HL-60/S4 treated with phorbol 12-myristate 13-acetate at 8.2 ng/mL for 4 days and 3 days (cell line): ENCODE measurements around the gene RALGAPB.
"Not testable (repeated sequence)": the region's sequence is repeated elsewhere in the genome, so short reads cannot be mapped to it uniquely, and the experiment has no call there.

Experiments used
- in situ Hi-C: fragments of 300-500 bp; cut with MboI; formaldehyde crosslinking; loops from 2 replicates; pipeline ENCODE4 v1.15.0; 2022; ENCODE audit warnings: low sequenced_read_pairs

RALGAPB gene

GRCh38 chr20:38479596-38479995 lies 7.0 kb downstream of the RALGAPB start:
- in situ Hi-C loops, result no loop called here

DNA sequence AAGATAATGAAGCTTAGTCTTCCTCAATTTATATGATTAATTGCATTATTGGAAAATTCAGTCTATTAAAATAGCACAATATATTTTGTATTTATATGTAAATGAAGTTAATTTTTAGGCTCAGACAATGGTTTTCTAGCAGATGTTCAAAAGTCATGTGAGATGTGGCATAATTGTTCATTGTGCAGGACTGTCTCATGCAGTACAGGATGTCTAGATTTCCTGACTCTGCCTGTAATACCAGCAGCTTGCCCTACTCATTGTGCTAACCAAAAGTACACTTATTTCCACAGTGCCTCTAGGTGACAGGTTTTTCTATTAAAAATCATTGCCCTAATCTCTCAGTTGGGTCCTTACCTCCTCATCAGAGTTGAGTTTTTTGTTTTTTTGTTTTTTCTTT lies 12.4 kb downstream of the RALGAPB start:
- in situ Hi-C loops, result no loop called here

GRCh38 chr20:38489181-38489580 lies 16.5 kb downstream of the RALGAPB start:
- in situ Hi-C loops, result no loop called here

DNA sequence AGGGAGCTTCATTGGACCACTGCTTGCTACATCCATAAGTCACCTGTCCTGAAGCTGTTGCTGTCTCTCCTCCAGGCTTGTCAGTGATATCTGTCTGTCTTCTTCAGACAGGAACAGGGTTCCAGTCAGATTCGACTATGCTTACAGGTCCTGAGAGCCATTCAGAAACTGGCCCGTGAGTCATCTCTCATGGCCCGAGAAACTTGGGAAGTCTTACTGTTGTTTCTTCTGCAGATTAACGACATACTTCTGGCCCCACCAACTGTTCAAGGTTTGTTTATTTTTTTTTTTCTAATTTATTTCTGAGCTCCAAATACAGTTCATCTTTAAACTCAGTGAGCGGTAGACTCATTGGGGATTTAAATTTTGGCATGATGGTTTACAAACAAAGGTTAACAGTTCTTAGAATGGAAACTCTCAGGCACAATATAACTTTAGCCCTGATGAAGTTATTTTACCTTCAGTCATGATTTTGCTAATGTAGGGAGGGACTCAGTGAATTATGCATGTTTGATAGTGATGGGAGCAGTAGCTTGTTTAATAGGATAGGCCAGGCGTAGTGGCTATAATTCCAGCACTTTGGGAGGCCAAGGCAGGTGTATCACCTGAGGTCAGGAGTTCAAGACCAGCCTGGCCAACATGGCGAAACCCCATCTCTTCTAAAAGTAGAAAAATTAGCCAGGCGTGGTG lies 24.7 kb downstream of the RALGAPB start:
- in situ Hi-C loops, result no loop called here

- in situ Hi-C loops, result no loop called here
These were observed 26.3 kb downstream of the RALGAPB start for GRCh38 chr20:38498909-38499308.

DNA sequence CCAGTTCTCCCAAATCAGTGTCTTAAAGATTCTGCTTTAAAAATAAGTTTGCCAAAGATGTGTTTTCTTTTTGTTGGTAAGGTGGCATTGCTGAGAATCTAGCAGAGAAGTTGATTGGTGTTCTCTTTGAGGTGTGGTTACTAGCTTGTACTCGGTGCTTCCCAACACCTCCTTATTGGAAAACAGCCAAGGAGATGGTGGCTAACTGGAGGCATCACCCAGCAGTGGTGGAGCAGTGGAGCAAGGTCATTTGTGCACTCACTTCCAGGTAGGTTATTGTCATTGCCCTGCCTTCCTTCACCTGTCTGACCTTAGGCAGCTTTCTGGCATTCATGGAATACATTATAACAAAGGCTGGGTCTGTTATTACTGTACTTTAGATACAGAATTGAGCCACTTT lies 26.7 kb downstream of the RALGAPB start:
- in situ Hi-C loops, result no loop called here

- in situ Hi-C loops, result no loop called here
These were observed 29.3 kb downstream of the RALGAPB start for GRCh38 chr20:38501858-38502436.

- in situ Hi-C loops, result no loop called here
These were observed 31.9 kb downstream of the RALGAPB start for GRCh38 chr20:38504368-38505090.

DNA sequence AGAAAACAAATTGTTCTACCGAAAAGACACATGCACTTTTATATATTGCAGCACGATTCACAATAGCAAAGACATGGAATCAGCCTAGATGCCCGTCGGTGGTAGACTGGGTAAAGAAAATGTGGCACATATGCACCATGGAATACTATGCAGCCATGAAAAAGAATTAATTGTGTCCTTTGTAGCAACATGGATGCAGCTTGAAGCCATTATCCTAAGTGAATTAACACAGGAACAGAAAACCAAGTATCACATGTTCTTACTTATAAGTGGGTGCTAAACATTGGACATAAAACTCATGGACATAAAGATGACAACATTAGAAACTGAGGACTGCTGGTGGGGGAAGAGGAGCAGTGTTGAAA lies 32.4 kb downstream of the RALGAPB start:
- in situ Hi-C loops, result no loop called here

DNA sequence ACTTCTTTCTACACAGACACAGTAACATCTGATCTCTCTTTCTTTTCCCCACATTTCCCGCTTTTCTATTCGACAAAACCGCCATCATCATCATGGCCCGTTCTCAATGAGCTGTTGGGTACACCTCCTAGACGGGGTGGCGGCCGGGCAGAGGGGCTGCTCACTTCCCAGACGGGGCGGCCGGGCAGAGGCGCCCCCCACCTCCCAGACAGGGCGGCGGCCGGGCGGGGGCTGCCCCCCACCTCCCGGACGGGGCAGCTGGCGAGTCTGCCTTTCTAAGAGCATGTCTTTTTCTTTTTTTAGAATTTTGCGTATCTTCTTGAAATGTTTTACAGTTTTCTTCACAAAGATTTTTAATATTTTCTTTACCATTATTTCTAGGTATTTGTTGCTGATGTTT lies 39.1 kb downstream of the RALGAPB start:
- in situ Hi-C loops, result not testable (repeated sequence)

- in situ Hi-C loops, result no loop called here
These were observed 41.5 kb downstream of the RALGAPB start for GRCh38 chr20:38514185-38514584.

DNA sequence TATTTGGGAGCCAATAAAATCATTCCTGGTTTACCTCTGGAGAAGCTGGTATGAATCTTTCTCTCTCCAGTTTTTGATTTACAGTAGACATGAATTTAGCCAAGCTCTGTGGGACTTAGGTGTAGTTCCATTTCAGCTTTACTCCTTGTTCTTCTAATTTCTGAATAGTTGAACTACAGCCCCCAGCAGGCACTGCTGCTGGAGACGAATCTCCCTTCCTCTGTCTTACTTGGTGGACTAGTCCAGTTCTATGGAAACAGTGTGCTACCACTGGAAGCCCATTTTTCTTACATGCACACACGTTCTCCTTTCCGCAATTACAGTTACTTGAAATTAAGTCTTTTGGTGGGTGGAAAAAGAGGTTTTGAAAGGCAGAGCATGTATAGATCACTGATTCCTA lies 42.3 kb downstream of the RALGAPB start:
- in situ Hi-C loops, result no loop called here

DNA sequence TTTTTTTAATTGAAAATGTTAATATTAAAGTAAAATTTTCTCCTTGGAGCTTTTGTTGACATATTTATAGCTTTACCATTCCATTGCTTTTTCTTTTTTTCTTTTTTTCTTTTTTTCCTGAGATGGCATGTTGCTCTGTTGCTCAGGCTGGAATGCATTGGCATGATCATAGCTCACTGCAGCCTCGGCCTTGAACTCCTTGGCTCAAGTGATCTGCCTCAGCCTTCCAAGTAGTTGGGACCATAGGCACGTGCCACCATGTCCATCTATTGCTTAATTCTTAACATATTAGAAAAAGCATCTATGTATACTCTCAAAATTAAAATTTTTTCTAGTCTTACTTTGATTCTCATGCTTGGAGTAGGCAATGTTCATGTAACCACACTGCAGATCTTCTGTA lies 43.0 kb downstream of the RALGAPB start:
- in situ Hi-C loops, result no loop called here

DNA sequence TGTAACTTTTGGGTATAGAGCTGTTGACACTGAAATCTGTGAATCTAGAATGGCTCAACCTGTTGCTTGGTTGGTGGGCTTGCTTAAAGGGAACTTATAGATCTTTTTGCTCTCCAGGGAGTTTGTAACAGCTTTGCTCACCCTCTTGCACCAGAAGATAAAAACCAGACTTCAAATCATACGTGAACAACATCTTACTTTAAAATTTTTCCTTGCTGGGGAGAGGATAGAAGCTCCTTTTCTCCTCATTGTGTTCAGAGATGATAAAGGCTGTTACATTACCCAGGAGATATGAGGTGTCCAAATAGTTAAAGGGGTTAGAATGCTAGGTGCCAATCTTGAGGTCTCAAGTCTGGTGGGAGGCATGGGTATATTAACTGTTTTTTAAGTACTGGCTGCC lies 46.8 kb downstream of the RALGAPB start:
- in situ Hi-C loops, result no loop called here

GRCh38 chr20:38520261-38520660 lies 47.6 kb downstream of the RALGAPB start:
- in situ Hi-C loops, result no loop called here

DNA sequence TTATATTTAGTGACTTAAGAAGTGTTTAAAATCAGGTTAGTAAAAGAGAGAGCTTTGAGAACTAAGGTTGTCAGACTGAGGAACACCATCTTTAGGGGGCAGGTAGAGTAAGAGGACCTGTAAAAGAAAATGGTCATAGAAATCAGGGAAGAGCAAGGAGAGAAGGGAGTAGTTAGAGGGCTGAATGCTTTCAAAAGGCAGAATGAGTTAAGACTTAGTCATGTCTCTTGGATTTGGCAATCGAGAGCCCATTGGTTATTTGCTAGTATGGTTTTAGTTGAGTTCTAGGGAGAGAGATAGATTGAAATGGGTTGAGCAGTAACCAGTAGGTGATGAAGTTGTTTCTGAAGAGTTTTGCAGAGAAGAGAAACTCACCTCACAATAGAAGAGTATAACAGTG lies 51.1 kb downstream of the RALGAPB start:
- in situ Hi-C loops, result no loop called here

DNA sequence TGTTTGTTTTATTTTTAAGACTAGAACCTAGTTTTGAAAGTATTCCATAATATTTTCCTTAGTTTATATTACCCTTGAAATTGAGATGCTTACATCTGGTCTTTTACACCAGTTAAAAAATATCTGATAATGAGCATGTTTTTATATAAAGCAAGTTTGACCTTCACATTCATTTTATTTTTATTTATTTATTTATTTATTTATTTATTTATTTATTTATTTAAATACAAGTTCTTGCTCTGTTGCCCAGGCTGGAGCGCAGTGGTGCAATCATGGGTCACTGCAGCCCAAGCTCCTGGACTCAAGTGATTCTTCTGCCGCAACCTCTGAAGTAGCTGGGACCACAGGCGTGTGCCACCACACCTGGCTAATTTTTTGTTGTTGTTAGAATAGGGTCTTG lies 55.5 kb downstream of the RALGAPB start:
- in situ Hi-C loops, result no loop called here

DNA sequence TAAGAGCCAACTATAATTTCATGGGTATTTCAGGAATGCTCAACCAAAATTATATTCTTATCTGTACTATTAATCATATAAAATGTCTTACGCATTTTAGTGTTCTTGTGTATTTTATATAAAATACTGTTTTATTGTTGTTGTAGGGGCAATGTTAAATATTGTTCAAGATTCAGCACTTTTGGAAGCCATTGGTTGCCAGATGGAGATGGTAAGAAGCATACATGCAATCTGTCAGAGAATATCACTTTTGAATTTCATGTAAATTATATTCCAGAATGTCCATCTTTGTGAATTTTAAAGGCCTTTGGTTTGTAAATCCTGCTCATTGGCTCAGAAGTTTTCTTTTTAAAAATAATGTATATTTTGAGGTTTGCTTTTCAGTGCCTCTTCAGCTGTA lies 58.4 kb downstream of the RALGAPB start:
- in situ Hi-C loops, result no loop called here

- in situ Hi-C loops, result no loop called here
These were observed 62.1 kb downstream of the RALGAPB start for GRCh38 chr20:38534756-38535155.

DNA sequence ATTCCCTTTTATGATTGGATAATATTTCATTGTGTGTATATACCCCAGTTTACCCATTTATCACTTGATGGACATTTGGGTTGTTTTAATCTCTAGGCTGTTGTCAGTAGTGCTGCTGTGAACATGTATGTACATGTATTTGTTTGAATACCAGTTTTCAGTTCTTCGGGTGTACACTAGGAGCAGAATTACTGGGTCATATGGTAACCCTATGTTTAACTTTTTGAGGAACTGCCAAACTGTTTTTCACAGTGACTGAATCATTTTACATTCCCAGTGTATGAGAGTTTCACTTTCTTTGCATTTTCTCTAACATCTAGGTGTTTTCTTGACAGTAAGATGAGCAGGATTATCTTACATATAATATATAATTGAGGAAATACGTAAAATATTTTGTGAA lies 63.7 kb downstream of the RALGAPB start:
- in situ Hi-C loops, result no loop called here

GRCh38 chr20:38537176-38537575 lies 64.5 kb downstream of the RALGAPB start:
- in situ Hi-C loops, result no loop called here

- in situ Hi-C loops, result no loop called here
These were observed 66.1 kb downstream of the RALGAPB start for GRCh38 chr20:38538789-38539188.
